ENCODE data around the gene MBD5. TPM values are rescaled to one million over a fixed set of nuclear protein-coding genes. Genes with fewer than 3 reads are reported as not detected.

The MBD5 gene
- total RNA-seq, 1 experiment from 2014 or later = 8.5 TPM

DNA sequence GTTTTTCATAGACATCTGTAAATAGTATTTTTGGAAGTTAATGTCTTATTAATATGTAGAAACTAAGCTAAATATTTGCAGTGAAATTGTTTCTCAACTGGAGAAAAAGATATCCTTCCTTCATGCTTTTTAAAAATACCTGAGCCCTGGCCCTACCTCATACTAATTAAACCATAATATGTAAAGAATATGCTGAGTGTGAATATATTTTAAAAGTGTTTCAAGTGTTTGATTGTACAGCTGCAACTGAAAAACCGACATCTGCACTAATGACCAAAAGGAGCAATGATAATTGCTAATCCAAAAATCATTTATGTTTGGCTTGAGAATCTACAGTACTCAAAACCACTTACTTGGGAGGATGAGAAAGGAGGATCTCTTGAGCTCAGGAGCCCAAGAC is 156.7 kb downstream of the MBD5 start:
- Histone ChIP-seq H3K9me2 (replicated peaks; ENCODE audit: low read length) (no peaks in the 10 kb centered on the region), H3K27ac (ENCODE audit: low read length) (no peak overlapping the region), H3K9me3 (ENCODE audit: low read length) (no peaks in the 10 kb centered on the region), H3F3A (ENCODE audit: low read length, unreplicated experiment) (no peaks in the 10 kb centered on the region), H3K4me3 (ENCODE audit: low read length) (no peak overlapping the region), H3K27me3 (ENCODE audit: low read length) (no peaks in the 10 kb centered on the region), H3K36me3 (ENCODE audit: low read depth, low read length) (no peaks in the 10 kb centered on the region; the same call in 1 of the 2 replicates), H2AFZ (ENCODE audit: low read length) (no peak overlapping the region), H3K4me2 (ENCODE audit: low read length) (no peak overlapping the region), H3K9ac (ENCODE audit: low read length) (no peak overlapping the region), H3K4me1 (ENCODE audit: insufficient read depth, low read length) (no peaks in the 10 kb centered on the region), H4K20me1 (ENCODE audit: low read length) (no peaks in the 10 kb centered on the region), H3K79me2 (ENCODE audit: low read length) (no peaks in the 10 kb centered on the region)
- BruUV-seq (replicated peaks) = no TSS peak
- ChIA-PET POLR2A (ENCODE audit: unreplicated experiment) (no interaction called here), CTCF (interaction anchor here (0.6 kb wide), 1 partner anchor 190 kb away, joined by 3 read pairs; no protein-coding TSS in a partner anchor)
- TF ChIP-seq EZH2 (IDR thresholded peaks at IDR 0.05; ENCODE audit: low read length, unreplicated experiment) = no peak
- TF ChIP-seq EZH2phosphoT487 (IDR thresholded peaks at IDR 0.05; ENCODE audit: borderline replicate concordance, low read length) = no peak
- no peak for TF ChIP-seq CTCF (conservative IDR thresholded peaks at IDR 0.05; ENCODE audit: low read depth, low read length)
- DNase-seq = no peak
- intact Hi-C loops (cut with micrococcal nuclease) = no loop called here
- ATAC-seq = no peak

- no peak for ATAC-seq
- CTCF ChIA-PET = no interaction called here
Observed at GRCh38 chr2:148179724-148180123, 158.8 kb downstream of the MBD5 start.

More at GRCh38 chr2:148179724-148180123, 158.8 kb downstream of the MBD5 start:
- H3K27me3 ChIP-seq (ENCODE audit: low read length) = no peaks in the 10 kb centered on the region
- H3K4me2 ChIP-seq (ENCODE audit: low read length) = no peak overlapping the region
- DNase-seq = no peak
- no peak overlapping the region for H3K4me3 ChIP-seq (ENCODE audit: low read length)
- no peaks in the 10 kb centered on the region for H3F3A ChIP-seq (ENCODE audit: low read length, unreplicated experiment)
- H2AFZ ChIP-seq (ENCODE audit: low read length) = no peak overlapping the region
- no TSS peak for BruUV-seq (replicated peaks)
- no peaks in the 10 kb centered on the region for H3K79me2 ChIP-seq (ENCODE audit: low read length)
- H3K9me3 ChIP-seq (ENCODE audit: low read length) = no peaks in the 10 kb centered on the region
- no peaks in the 10 kb centered on the region for H3K9me2 ChIP-seq (replicated peaks; ENCODE audit: low read length)
- intact Hi-C loops (cut with micrococcal nuclease) = loop anchor here (2.0 kb wide), 1 partner anchor 25 kb away; no protein-coding TSS in a partner anchor
- H3K27ac ChIP-seq (ENCODE audit: low read length) = no peak overlapping the region
- no peak overlapping the region for H3K9ac ChIP-seq (ENCODE audit: low read length)
- POLR2A ChIA-PET (ENCODE audit: unreplicated experiment) = no interaction called here
- no peak for TF ChIP-seq EZH2 (IDR thresholded peaks at IDR 0.05; ENCODE audit: low read length, unreplicated experiment)
- no peak for TF ChIP-seq CTCF (conservative IDR thresholded peaks at IDR 0.05; ENCODE audit: low read depth, low read length)
- TF ChIP-seq EZH2phosphoT487 (IDR thresholded peaks at IDR 0.05; ENCODE audit: borderline replicate concordance, low read length) = no peak
- H3K36me3 ChIP-seq (ENCODE audit: low read depth, low read length) = no peaks in the 10 kb centered on the region; the same call in 1 of the 2 replicates
- no peaks in the 10 kb centered on the region for H4K20me1 ChIP-seq (ENCODE audit: low read length)
- no peaks in the 10 kb centered on the region for H3K4me1 ChIP-seq (ENCODE audit: insufficient read depth, low read length)
